GM12878 (cell line): ENCODE measurements around the gene CDC37L1. TPM values are rescaled to one million over a fixed set of nuclear protein-coding genes. Genes with fewer than 3 reads are reported as not detected.

Source experiments
- ATAC-seq: fragments of 200-7000 bp; cut with Tn5 transposase; 3 replicates; pipeline ENCODE4 v1.9.1; 2020; ENCODE audit warnings: mild to moderate bottlenecking, moderate library complexity
- BruUV-seq: library from RNA; stranded (reverse); fragments of 400-500 nt; replicated peaks from 2 replicates; lab custom pipeline; 2021; lab: Mats Ljungman, UMichigan
- CTCF ChIA-PET: fragments of 300-600 bp; sonication (Branson Sonifier 250); formaldehyde crosslinking; extraction: SDS; loops from one replicate; lab custom pipeline; 2021; ENCODE audit warnings: inconsistent platforms; lab: Yijun Ruan, JAX
- POLR2A ChIA-PET: fragments of 350-600 bp; formaldehyde crosslinking; extraction: SDS; loops from one replicate; lab custom pipeline; 2021; ENCODE audit warnings: inconsistent platforms; lab: Charles Lee
- RAD21 ChIA-PET: fragments of 300-600 bp; sonication (Branson Sonifier 250); formaldehyde crosslinking; loops from one replicate; lab custom pipeline; 2023; ENCODE audit warnings: antibody characterized with exemption; ENCODE audit not compliant: unreplicated experiment; lab: Charles Lee
- SMC1A ChIA-PET: fragments of 300-600 bp; sonication (Branson Sonifier 250); formaldehyde crosslinking; loops from one replicate; lab custom pipeline; 2023; ENCODE audit not compliant: unreplicated experiment, uncharacterized antibody; lab: Charles Lee
- DNase-seq: peaks from one replicate; pipeline ENCODE4 v3.0.0-alpha.2; 2011; ENCODE audit warnings: low read depth, low spot score
- FAIRE-seq: peaks from 3 replicates; lab custom pipeline; 2011; peaks lifted over from hg19 to GRCh38; lab: Jason Lieb, UNC
- H2AFZ ChIP-seq: 2 replicates; pipeline ENCODE4 v1.6.0; 2011; ENCODE audit warnings: low read depth, low read length, control low read depth; ENCODE audit not compliant: control insufficient read depth
- H3K27ac ChIP-seq: 2 replicates; pipeline ENCODE4 v1.5.1; 2011; ENCODE audit warnings: control low read depth; ENCODE audit not compliant: control insufficient read depth, insufficient read depth
- H3K27me3 ChIP-seq, 2 experiments: replicated peaks in 1 of 2; 2 replicates each; pipeline versions ENCODE4 v1.6.0 to v1.6.1; 2011; ENCODE audit warnings: low read length in 1 of 2; ENCODE audit not compliant: control insufficient read depth in 2 of 2, insufficient read depth in 2 of 2
- H3K36me3 ChIP-seq, 2 experiments: 2 replicates each; pipeline ENCODE4 v1.5.1; 2011; ENCODE audit warnings: low read length in 1 of 2; ENCODE audit not compliant: control insufficient read depth in 2 of 2, insufficient read depth in 2 of 2
- H3K4me1 ChIP-seq: 2 replicates; pipeline ENCODE4 v1.6.1; 2011; ENCODE audit warnings: mild to moderate bottlenecking, low read length, moderate library complexity, mixed read lengths; ENCODE audit not compliant: control insufficient read depth, insufficient read depth
- H3K4me2 ChIP-seq: 2 replicates; pipeline ENCODE4 v1.6.0; 2011; ENCODE audit warnings: control low read depth; ENCODE audit not compliant: control insufficient read depth, insufficient read depth
- H3K4me3 ChIP-seq: fragments of 200-600 bp; sonication (generic); 2 replicates; pipeline ENCODE4 v1.5.1; 2016
- H3K79me2 ChIP-seq: 2 replicates; pipeline ENCODE4 v1.6.0; 2011; ENCODE audit warnings: low read length; ENCODE audit not compliant: control insufficient read depth, insufficient read depth
- H3K9ac ChIP-seq: 2 replicates; pipeline ENCODE4 v1.8.0; 2011; ENCODE audit warnings: low read length, control low read depth, mixed read lengths; ENCODE audit not compliant: control insufficient read depth, insufficient read depth
- H3K9me3 ChIP-seq: replicated peaks from 3 replicates; pipeline ENCODE4 v1.5.1; 2011; ENCODE audit warnings: mild to moderate bottlenecking, low read length; ENCODE audit not compliant: control insufficient read depth, insufficient read depth
- H4K20me1 ChIP-seq: 2 replicates; pipeline ENCODE4 v1.6.0; 2011; ENCODE audit not compliant: control insufficient read depth, insufficient read depth
- ASH2L ChIP-seq: fragments of 300-600, 200-600 bp; sonication (generic); IDR thresholded peaks from 2 replicates; pipeline ENCODE4 v1.6.1; 2017; ENCODE audit warnings: low read depth, mild to moderate bottlenecking, borderline replicate concordance
- CBX5 ChIP-seq: sonication (generic); IDR thresholded peaks from 2 replicates; pipeline ENCODE4 v1.6.1; 2016; ENCODE audit warnings: low read depth, moderate library complexity, mild to moderate bottlenecking, inconsistent platforms
- CEBPZ ChIP-seq: fragments of 150-350 bp; IDR thresholded peaks from 2 replicates; pipeline ENCODE4 v1.6.1; 2016; ENCODE audit warnings: low read depth, low read length
- JUNB ChIP-seq: IDR thresholded peaks from 2 replicates; pipeline ENCODE4 v1.6.1; 2016; ENCODE audit warnings: antibody characterized with exemption, mild to moderate bottlenecking
- MLLT1 ChIP-seq: fragments of 450-650 bp; IDR thresholded peaks from 2 replicates; pipeline ENCODE4 v1.6.1; 2016; ENCODE audit warnings: mild to moderate bottlenecking
- NBN ChIP-seq: fragments of 450-650 bp; IDR thresholded peaks from 2 replicates; pipeline ENCODE4 v1.6.1; 2016
- NKRF ChIP-seq: fragments of 450-650 bp; conservative IDR thresholded peaks from 2 replicates; pipeline ENCODE4 v1.6.1; 2017; ENCODE audit warnings: mild to moderate bottlenecking, moderate library complexity
- POLR2AphosphoS2 ChIP-seq: IDR thresholded peaks from 2 replicates; pipeline ENCODE4 v1.6.1; 2011; ENCODE audit warnings: low read depth, mild to moderate bottlenecking, low read length, improper control_type of control experiment, moderate library complexity
- RAD51 ChIP-seq: fragments of 450-650 bp; IDR thresholded peaks from 2 replicates; pipeline ENCODE4 v1.6.1; 2016; ENCODE audit warnings: moderate library complexity, mild to moderate bottlenecking, inconsistent platforms
- USF1 ChIP-seq: IDR thresholded peaks from 2 replicates; pipeline ENCODE4 v1.6.1; 2011; ENCODE audit warnings: borderline replicate concordance, low read depth, mild to moderate bottlenecking, moderate library complexity, mixed read lengths, low read length; ENCODE audit not compliant: insufficient read depth; ENCODE audit errors: extremely low read length
- ZBTB33 ChIP-seq: fragments of 450-650 bp; IDR thresholded peaks from 2 replicates; pipeline ENCODE4 v1.6.1; 2017; ENCODE audit warnings: mild to moderate bottlenecking
- WGBS: methylation state at CpG from one replicate; pipeline ENCODE4 v1.1.6; 2016; ENCODE audit warnings: low lambda C conversion rate; ENCODE audit not compliant: insufficient replicate concordance, insufficient coverage; ENCODE audit errors: missing lambda C conversion rate; 5-methylcytosine and 5-hydroxymethylcytosine counted together
- in situ Hi-C: fragments of 300-500 bp; cut with MboI; formaldehyde crosslinking; loops from 9 replicates; pipeline ENCODE4 v1.14.3; 2018; ENCODE audit warnings: mixed read lengths
- intact Hi-C: fragments of 100-400 bp; cut with micrococcal nuclease; formaldehyde crosslinking; loops from one replicate; pipeline ENCODE4 v1.14.2; 2022; ENCODE audit not compliant: unreplicated experiment
- polyA plus RNA-seq, 11 experiments: library from polyadenylated mRNA; depleted of rRNA in 4 of 11; unstranded in 6 of 11; stranded (reverse) in 5 of 11; fragments of >200 nt; fragmentation: Nextera tagmentation in 4 of 11; fragmentation: Illumina TruSeq in 1 of 11; extraction: Ambion mirVana in 4 of 11; extraction: Trizol in 1 of 11; gene quantifications; 1 replicate in 1 of 11; 2 replicates in 10 of 11; pipeline versions ENCODE4 v1.2.1 to v1.2.3, GENCODE V29; 2011 to 2016; ENCODE audit warnings: inconsistent platforms in 2 of 11, missing spikeins in 2 of 11, low read depth in 1 of 11
- total RNA-seq, 4 experiments: library from RNA; depleted of rRNA in 3 of 4; stranded (reverse); fragments of >200 nt in 3 of 4; fragmentation: Illumina TruSeq in 1 of 4; extraction: Trizol in 1 of 4; gene quantifications; 2 replicates each; pipeline versions ENCODE4 v1.2.1 to v1.2.3, GENCODE V29; 2013 to 2021

CDC37L1 gene
- total and polyA plus RNA-seq, 10 of the 15 experiments (the other 5 are each of a cell fraction or from before 2014, with no cell fraction given), result 2.2 to 16.6 (median 8.2) TPM

GRCh38 chr9:4714266-4715016, 35.1 kb downstream of the CDC37L1 start (continued):
- TF ChIP-seq MLLT1, result no peak
- no peak for TF ChIP-seq ASH2L
- no peak for TF ChIP-seq POLR2AphosphoS2
- TF ChIP-seq NBN, result no peak

- no peak overlapping the region for H3K4me3 ChIP-seq
- FAIRE-seq, result no peak
- H3K79me2 ChIP-seq, result no peaks in the 10 kb centered on the region
- no peak for DNase-seq
- ChIA-PET POLR2A (no interaction called here), SMC1A (interaction anchor here (0.6 to 1.0 kb wide), 3 partner anchors 15 to 669 kb away, joined by 3 read pairs; no protein-coding TSS in a partner anchor), CTCF (interaction anchor here (1.0 to 1.7 kb wide), 3 partner anchors 8 to 111 kb away, joined by 3 to 5 read pairs (median 3); no protein-coding TSS in a partner anchor), RAD21 (no interaction called here)
- no peaks in the 10 kb centered on the region for H4K20me1 ChIP-seq
- H2AFZ ChIP-seq, result no peak overlapping the region
- H3K4me1 ChIP-seq, result no peaks in the 10 kb centered on the region
- in situ Hi-C loops, result no loop called here
- no peak for ATAC-seq
- no peak overlapping the region for H3K27ac ChIP-seq
- peaks cover 8 to 32% of the 10 kb centered on the region in 2 experiments for H3K36me3 ChIP-seq
- BruUV-seq, result no TSS peak
- H3K9ac ChIP-seq, result no peak overlapping the region
- WGBS, result 96% methylated on average over 1 of the region's 1 CpG
- intact Hi-C loops, result no loop called here
- H3K27me3 ChIP-seq, result no peaks in the 10 kb centered on the region
- no peak overlapping the region for H3K4me2 ChIP-seq
- no peaks in the 10 kb centered on the region; the same call in 2 of the 3 replicates for H3K9me3 ChIP-seq
- TF ChIP-seq ZBTB33 (no peak), RAD51 (no peak), JUNB (no peak), NKRF (no peak), USF1 (no peak), CBX5 (no peak), CEBPZ (no peak)
Observed at GRCh38 chr9:4716163-4716562, 36.8 kb downstream of the CDC37L1 start.
